HEK293 (cell line): ENCODE measurements around the gene BNIPL.

Source experiments
- BCL11A ChIP-seq: fragments of 450-650 bp; formaldehyde crosslinking; IDR thresholded peaks from 2 replicates; pipeline ENCODE4 v1.5.1; 2016; ENCODE audit warnings: low read depth, missing biosample characterization, missing genetic modification characterization
- GFI1B ChIP-seq: fragments of 450-650 bp; formaldehyde crosslinking; IDR thresholded peaks from 2 replicates; pipeline ENCODE4 v1.5.1; 2016; ENCODE audit warnings: missing biosample characterization, missing genetic modification characterization
- IKZF3 ChIP-seq: fragments of 450-650 bp; IDR thresholded peaks from 2 replicates; pipeline ENCODE4 v1.5.0; 2018; ENCODE audit warnings: missing biosample characterization, mild to moderate bottlenecking, missing genetic modification characterization, moderate library complexity
- KLF8 ChIP-seq: fragments of 450-650 bp; formaldehyde crosslinking; IDR thresholded peaks from 2 replicates; pipeline ENCODE4 v1.5.1; 2016; ENCODE audit warnings: missing biosample characterization, missing genetic modification characterization
- MEIS1 ChIP-seq: sonication (generic); formaldehyde crosslinking; IDR thresholded peaks from 2 replicates; pipeline ENCODE4 v1.8.1; 2022; ENCODE audit warnings: missing genetic modification reagents, mild to moderate bottlenecking, borderline replicate concordance
- MYNN ChIP-seq: fragments of 450-650 bp; formaldehyde crosslinking; IDR thresholded peaks from 2 replicates; pipeline ENCODE4 v1.5.1; 2016; ENCODE audit warnings: missing biosample characterization, missing genetic modification characterization, borderline replicate concordance
- MZF1 ChIP-seq: fragments of 450-650 bp; formaldehyde crosslinking; IDR thresholded peaks from 2 replicates; pipeline ENCODE4 v1.5.1; 2017; ENCODE audit warnings: missing biosample characterization, missing genetic modification characterization, borderline replicate concordance
- OSR2 ChIP-seq: fragments of 450-650 bp; formaldehyde crosslinking; IDR thresholded peaks from 2 replicates; pipeline ENCODE4 v1.5.1; 2016; ENCODE audit warnings: missing biosample characterization, missing genetic modification characterization
- RBAK ChIP-seq: fragments of 450-650 bp; formaldehyde crosslinking; IDR thresholded peaks from 2 replicates; pipeline ENCODE4 v1.5.1; 2016; ENCODE audit warnings: missing biosample characterization, missing genetic modification characterization
- REST ChIP-seq: fragments of 450-650 bp; formaldehyde crosslinking; IDR thresholded peaks from 2 replicates; pipeline ENCODE4 v1.5.1; 2016; ENCODE audit warnings: missing biosample characterization, missing genetic modification characterization
- TRIM28 ChIP-seq: IDR thresholded peaks from 2 replicates; pipeline ENCODE4 v1.6.1; 2011; ENCODE audit warnings: low read length, control low read depth, borderline replicate concordance
- WT1 ChIP-seq: fragments of 450-650 bp; formaldehyde crosslinking; IDR thresholded peaks from 2 replicates; pipeline ENCODE4 v1.5.1; 2016; ENCODE audit warnings: missing biosample characterization, missing genetic modification characterization
- ZBTB21 ChIP-seq: fragments of 450-650 bp; formaldehyde crosslinking; IDR thresholded peaks from 2 replicates; pipeline ENCODE4 v1.5.1; 2017; ENCODE audit warnings: missing biosample characterization, missing genetic modification characterization
- ZBTB48 ChIP-seq: fragments of 450-650 bp; formaldehyde crosslinking; IDR thresholded peaks from 2 replicates; pipeline ENCODE4 v1.5.1; 2016; ENCODE audit warnings: missing biosample characterization, missing genetic modification characterization
- ZBTB7A ChIP-seq: fragments of 450-650 bp; formaldehyde crosslinking; IDR thresholded peaks from 2 replicates; pipeline ENCODE4 v1.5.1; 2016; ENCODE audit warnings: low read depth, missing biosample characterization, missing genetic modification characterization
- ZBTB8A ChIP-seq: fragments of 450-650 bp; formaldehyde crosslinking; IDR thresholded peaks from 2 replicates; pipeline ENCODE4 v1.5.1; 2016; ENCODE audit warnings: missing biosample characterization, missing genetic modification characterization
- ZEB2 ChIP-seq: fragments of 450-650 bp; formaldehyde crosslinking; IDR thresholded peaks from 2 replicates; pipeline ENCODE4 v1.5.1; 2016; ENCODE audit warnings: missing biosample characterization, missing genetic modification characterization
- ZNF133 ChIP-seq: fragments of 450-650 bp; formaldehyde crosslinking; IDR thresholded peaks from 2 replicates; pipeline ENCODE4 v1.5.1; 2016; ENCODE audit warnings: missing biosample characterization, missing genetic modification characterization
- ZNF157 ChIP-seq: fragments of 450-650 bp; formaldehyde crosslinking; IDR thresholded peaks from 2 replicates; pipeline ENCODE4 v1.5.1; 2016; ENCODE audit warnings: missing biosample characterization, missing genetic modification characterization
- ZNF2 ChIP-seq: fragments of 450-650 bp; formaldehyde crosslinking; IDR thresholded peaks from 2 replicates; pipeline ENCODE4 v1.5.1; 2016; ENCODE audit warnings: missing biosample characterization, missing genetic modification characterization
- ZNF24 ChIP-seq: fragments of 450-650 bp; formaldehyde crosslinking; IDR thresholded peaks from 2 replicates; pipeline ENCODE4 v1.5.1; 2016; ENCODE audit warnings: missing biosample characterization, missing genetic modification characterization
- ZNF311 ChIP-seq: fragments of 450-650 bp; formaldehyde crosslinking; IDR thresholded peaks from 2 replicates; pipeline ENCODE4 v1.5.1; 2017; ENCODE audit warnings: missing biosample characterization, missing genetic modification characterization, borderline replicate concordance
- ZNF354C ChIP-seq: fragments of 450-650 bp; formaldehyde crosslinking; IDR thresholded peaks from 2 replicates; pipeline ENCODE4 v1.5.1; 2016; ENCODE audit warnings: missing biosample characterization, missing genetic modification characterization, low read depth, borderline replicate concordance
- ZNF48 ChIP-seq: fragments of 450-650 bp; formaldehyde crosslinking; IDR thresholded peaks from 2 replicates; pipeline ENCODE4 v1.5.1; 2016; ENCODE audit warnings: missing biosample characterization, missing genetic modification characterization
- ZNF514 ChIP-seq: fragments of 450-650 bp; formaldehyde crosslinking; IDR thresholded peaks from 2 replicates; pipeline ENCODE4 v1.5.1; 2016; ENCODE audit warnings: missing biosample characterization, missing genetic modification characterization
- ZNF544 ChIP-seq: fragments of 450-650 bp; formaldehyde crosslinking; IDR thresholded peaks from 2 replicates; pipeline ENCODE4 v1.5.0; 2017; ENCODE audit warnings: missing biosample characterization, missing genetic modification characterization
- ZNF558 ChIP-seq: fragments of 450-650 bp; formaldehyde crosslinking; IDR thresholded peaks from 2 replicates; pipeline ENCODE4 v1.5.1; 2016; ENCODE audit warnings: missing biosample characterization, missing genetic modification characterization
- ZNF560 ChIP-seq: fragments of 450-650 bp; formaldehyde crosslinking; IDR thresholded peaks from 2 replicates; pipeline ENCODE4 v1.5.1; 2017; ENCODE audit warnings: missing biosample characterization, missing genetic modification characterization, borderline replicate concordance
- ZNF580 ChIP-seq: fragments of 450-650 bp; formaldehyde crosslinking; IDR thresholded peaks from 2 replicates; pipeline ENCODE4 v1.5.1; 2016; ENCODE audit warnings: missing biosample characterization, missing genetic modification characterization
- ZNF600 ChIP-seq: fragments of 450-650 bp; formaldehyde crosslinking; IDR thresholded peaks from 2 replicates; pipeline ENCODE4 v1.5.1; 2016; ENCODE audit warnings: missing biosample characterization, missing genetic modification characterization
- ZNF610 ChIP-seq: fragments of 450-650 bp; formaldehyde crosslinking; IDR thresholded peaks from 2 replicates; pipeline ENCODE4 v1.5.1; 2016; ENCODE audit warnings: missing biosample characterization, missing genetic modification characterization, borderline replicate concordance
- ZNF623 ChIP-seq: fragments of 450-650 bp; formaldehyde crosslinking; IDR thresholded peaks from 2 replicates; pipeline ENCODE4 v1.5.1; 2016; ENCODE audit warnings: missing biosample characterization, missing genetic modification characterization
- ZNF664 ChIP-seq: fragments of 450-650 bp; formaldehyde crosslinking; IDR thresholded peaks from 2 replicates; pipeline ENCODE4 v1.5.1; 2016; ENCODE audit warnings: missing biosample characterization, missing genetic modification characterization
- ZNF747 ChIP-seq: fragments of 450-650 bp; formaldehyde crosslinking; IDR thresholded peaks from 2 replicates; pipeline ENCODE4 v1.5.1; 2016; ENCODE audit warnings: missing biosample characterization, missing genetic modification characterization
- ZNF830 ChIP-seq: fragments of 450-650 bp; IDR thresholded peaks from 2 replicates; pipeline ENCODE4 v1.5.0; 2018; ENCODE audit warnings: missing biosample characterization, missing genetic modification characterization, low read depth, mild to moderate bottlenecking, moderate library complexity
- ZNF843 ChIP-seq: fragments of 450-650 bp; formaldehyde crosslinking; IDR thresholded peaks from 2 replicates; pipeline ENCODE4 v1.5.1; 2016; ENCODE audit warnings: missing biosample characterization, missing genetic modification characterization
- TF ChIP-seq, protein P1 (sequence below): fragments of 450-650 bp; formaldehyde crosslinking; IDR thresholded peaks from 2 replicates; pipeline ENCODE4 v1.5.1; 2017; ENCODE audit warnings: missing biosample characterization, mild to moderate bottlenecking, missing genetic modification characterization, moderate library complexity

The BNIPL gene

DNA sequence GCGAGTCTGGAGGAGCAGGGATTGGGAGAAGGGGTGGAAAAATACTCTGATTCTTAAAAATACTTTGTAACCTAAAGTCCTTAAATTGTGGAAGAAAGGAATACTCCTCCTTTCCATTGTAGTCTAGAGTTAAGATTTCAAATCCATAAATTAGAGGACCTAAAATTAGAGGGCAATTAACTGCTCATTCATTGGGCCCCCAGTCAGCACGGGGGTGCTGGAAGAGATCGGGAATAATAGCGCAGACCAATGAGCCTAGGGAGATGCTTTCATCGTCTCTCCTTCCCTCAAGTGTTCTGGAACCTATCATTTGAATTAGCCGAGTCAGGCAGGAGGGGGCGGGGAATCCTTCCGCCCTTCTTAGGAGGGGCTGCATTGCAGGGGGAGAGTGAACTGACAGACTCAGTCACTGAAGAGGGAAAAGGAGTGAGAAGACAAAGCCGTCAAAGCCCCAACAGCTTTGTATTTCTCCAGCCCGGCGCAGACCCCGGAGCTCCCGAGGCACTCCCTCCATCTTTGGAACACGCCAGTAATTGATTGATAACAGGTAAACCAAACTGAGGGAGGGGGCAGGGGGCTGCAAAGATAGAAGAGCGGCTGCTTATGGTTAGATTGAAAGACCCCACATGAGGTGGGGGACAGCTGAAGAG lies 23.7 kb downstream of the BNIPL start, which contains the start of gene MLLT11 (continued):
- TF ChIP-seq ZNF664 (tag by site-specific recombination) (no peak), ZNF747 (no peak), ZNF580 (tag by site-specific recombination) (no peak), ZNF600 (tag by site-specific recombination) (peak; percentile 100), WT1 (tag by site-specific recombination) (0 out of 2 replicates have a peak, but pooled peaks have one; percentile 27), ZNF558 (tag by site-specific recombination) (no peak), REST (tag by site-specific recombination) (no peak), KLF8 (tag by site-specific recombination) (peak; percentile 88), ZEB2 (tag by site-specific recombination) (peak; percentile 33; the same call in 1 of the 2 replicates), ZNF157 (no peak), ZNF2 (tag by site-specific recombination) (no peak; the same call in 1 of the 2 replicates), ZNF610 (tag by site-specific recombination) (no peak), BCL11A (tag by site-specific recombination) (no peak), IKZF3 (tag by site-specific recombination) (peak; percentile 88), ZNF133 (tag by site-specific recombination) (no peak), ZNF560 (tag by site-specific recombination) (no peak), ZNF48 (tag by site-specific recombination) (no peak), ZNF544 (tag by site-specific recombination) (no peak), ZNF354C (tag by site-specific recombination) (no peak), ZBTB48 (tag by site-specific recombination) (no peak; the same call in none of the 2 replicates), ZNF623 (tag by site-specific recombination) (no peak), RBAK (tag by site-specific recombination) (no peak), ZBTB7A (tag by site-specific recombination) (no peak), ZBTB21 (tag by site-specific recombination) (no peak), MYNN (tag by site-specific recombination) (no peak), ZNF514 (tag by site-specific recombination) (no peak), ZNF311 (tag by site-specific recombination) (no peak), MZF1 (tag by site-specific recombination) (no peak), TRIM28 (peak; percentile 78; the same call in 1 of the 2 replicates), OSR2 (tag by site-specific recombination) (no peak), MEIS1 (no peak), GFI1B (tag by site-specific recombination) (no peak), ZNF843 (no peak), ZNF830 (tag by site-specific recombination) (no peak), ZBTB8A (peak; percentile 2; the same call in 1 of the 2 replicates), ZNF24 (tag by site-specific recombination) (0 out of 2 replicates have a peak, but pooled peaks have one; percentile 26)
- TF ChIP-seq, protein P1, sequence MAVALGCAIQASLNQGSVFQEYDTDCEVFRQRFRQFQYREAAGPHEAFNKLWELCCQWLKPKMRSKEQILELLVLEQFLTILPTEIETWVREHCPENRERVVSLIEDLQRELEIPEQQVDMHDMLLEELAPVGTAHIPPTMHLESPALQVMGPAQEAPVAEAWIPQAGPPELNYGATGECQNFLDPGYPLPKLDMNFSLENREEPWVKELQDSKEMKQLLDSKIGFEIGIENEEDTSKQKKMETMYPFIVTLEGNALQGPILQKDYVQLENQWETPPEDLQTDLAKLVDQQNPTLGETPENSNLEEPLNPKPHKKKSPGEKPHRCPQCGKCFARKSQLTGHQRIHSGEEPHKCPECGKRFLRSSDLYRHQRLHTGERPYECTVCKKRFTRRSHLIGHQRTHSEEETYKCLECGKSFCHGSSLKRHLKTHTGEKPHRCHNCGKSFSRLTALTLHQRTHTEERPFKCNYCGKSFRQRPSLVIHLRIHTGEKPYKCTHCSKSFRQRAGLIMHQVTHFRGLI (tag by site-specific recombination) = peak; percentile 32; the same call in 1 of the 2 replicates
